Pulmonary artery endothelial cell (primary cell): ENCODE measurements around the gene LYSMD2. TPM values are rescaled to one million over a fixed set of nuclear protein-coding genes. Genes with fewer than 3 reads are reported as not detected.
A peak's percentile ranks its signal among the peaks of the same experiment; 100 is the strongest.

ENCODE experiments used
- DNase-seq: peaks from one replicate; pipeline ENCODE4 v3.0.0-alpha.2; 2011; ENCODE audit warnings: low read depth, low spot score
- total RNA-seq: library from RNA; depleted of rRNA; stranded (reverse); fragments of >200 nt; gene quantifications from 2 replicates; pipeline ENCODE4 v1.2.3, GENCODE V29; 2014

The LYSMD2 gene
- total RNA-seq, 1 donor from 2014 or later, result 11.0 TPM

GRCh38 chr15:51720201-51720995 lies 17.1 kb downstream of the LYSMD2 start:
- no peak for DNase-seq

GRCh38 chr15:51718746-51719145 lies 18.7 kb downstream of the LYSMD2 start:
- DNase-seq, result no peak

GRCh38 chr15:51718219-51718618 lies 19.2 kb downstream of the LYSMD2 start:
- no peak for DNase-seq

- DNase-seq, result no peak
Measured at GRCh38 chr15:51714911-51715310, 22.5 kb downstream of the LYSMD2 start.

GRCh38 chr15:51714162-51714561 lies 23.3 kb downstream of the LYSMD2 start:
- DNase-seq, result no peak

GRCh38 chr15:51709031-51709430 lies 28.4 kb downstream of the LYSMD2 start:
- DNase-seq, result no peak

GRCh38 chr15:51708013-51708412 lies 29.4 kb downstream of the LYSMD2 start:
- no peak for DNase-seq

- DNase-seq, result no peak
Measured at GRCh38 chr15:51706926-51707608, 30.4 kb downstream of the LYSMD2 start.

- DNase-seq, result no peak
Measured at GRCh38 chr15:51706291-51706690, 31.2 kb downstream of the LYSMD2 start.

GRCh38 chr15:51702710-51703109 lies 34.7 kb downstream of the LYSMD2 start:
- DNase-seq, result no peak

- DNase-seq, result no peak
Measured at GRCh38 chr15:51699373-51699772, 38.1 kb downstream of the LYSMD2 start.

- DNase-seq, result no peak
Measured at GRCh38 chr15:51697163-51697562, 40.3 kb downstream of the LYSMD2 start.

GRCh38 chr15:51696566-51696965 lies 40.9 kb downstream of the LYSMD2 start:
- DNase-seq, result no peak

- no peak for DNase-seq
Measured at GRCh38 chr15:51692154-51692553, 45.3 kb downstream of the LYSMD2 start.

GRCh38 chr15:51688863-51689262 lies 48.6 kb downstream of the LYSMD2 start:
- DNase-seq, result no peak

- no peak for DNase-seq
Measured at GRCh38 chr15:51687565-51687964, 49.9 kb downstream of the LYSMD2 start.

GRCh38 chr15:51681303-51681963 lies 56.0 kb downstream of the LYSMD2 start, which contains the start of gene SCG3:
SCG3 (plus strand) TSS chr15:51681503; CDS start chr15:51681756, 253 bp downstream.
- peak; percentile 13 for DNase-seq

- no peak for DNase-seq
Measured at GRCh38 chr15:51680321-51680720, 57.1 kb downstream of the LYSMD2 start.

GRCh38 chr15:51678096-51678495 lies 59.4 kb downstream of the LYSMD2 start:
- no peak for DNase-seq

GRCh38 chr15:51677452-51677851 lies 60.0 kb downstream of the LYSMD2 start:
- DNase-seq, result no peak

GRCh38 chr15:51677021-51677420 lies 60.4 kb downstream of the LYSMD2 start:
- no peak for DNase-seq

- no peak for DNase-seq
Measured at GRCh38 chr15:51675234-51675633, 62.2 kb downstream of the LYSMD2 start.
